Activated CD8-positive, alpha-beta memory T cell treated with anti-CD3 and anti-CD28 coated beads, Interleukin-2, amount 50 U/mL, for 4 hours (primary cell): ENCODE measurements around the gene LRP10.
"Not testable (repeated sequence)": the region's sequence is repeated elsewhere in the genome, so short reads cannot be mapped to it uniquely, and the experiment has no call there.

Experiments used
- DNase-seq: peaks from one replicate; pipeline ENCODE4 v3.0.0-alpha.2; 2020

Gene LRP10, protein sequence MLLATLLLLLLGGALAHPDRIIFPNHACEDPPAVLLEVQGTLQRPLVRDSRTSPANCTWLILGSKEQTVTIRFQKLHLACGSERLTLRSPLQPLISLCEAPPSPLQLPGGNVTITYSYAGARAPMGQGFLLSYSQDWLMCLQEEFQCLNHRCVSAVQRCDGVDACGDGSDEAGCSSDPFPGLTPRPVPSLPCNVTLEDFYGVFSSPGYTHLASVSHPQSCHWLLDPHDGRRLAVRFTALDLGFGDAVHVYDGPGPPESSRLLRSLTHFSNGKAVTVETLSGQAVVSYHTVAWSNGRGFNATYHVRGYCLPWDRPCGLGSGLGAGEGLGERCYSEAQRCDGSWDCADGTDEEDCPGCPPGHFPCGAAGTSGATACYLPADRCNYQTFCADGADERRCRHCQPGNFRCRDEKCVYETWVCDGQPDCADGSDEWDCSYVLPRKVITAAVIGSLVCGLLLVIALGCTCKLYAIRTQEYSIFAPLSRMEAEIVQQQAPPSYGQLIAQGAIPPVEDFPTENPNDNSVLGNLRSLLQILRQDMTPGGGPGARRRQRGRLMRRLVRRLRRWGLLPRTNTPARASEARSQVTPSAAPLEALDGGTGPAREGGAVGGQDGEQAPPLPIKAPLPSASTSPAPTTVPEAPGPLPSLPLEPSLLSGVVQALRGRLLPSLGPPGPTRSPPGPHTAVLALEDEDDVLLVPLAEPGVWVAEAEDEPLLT

DNA sequence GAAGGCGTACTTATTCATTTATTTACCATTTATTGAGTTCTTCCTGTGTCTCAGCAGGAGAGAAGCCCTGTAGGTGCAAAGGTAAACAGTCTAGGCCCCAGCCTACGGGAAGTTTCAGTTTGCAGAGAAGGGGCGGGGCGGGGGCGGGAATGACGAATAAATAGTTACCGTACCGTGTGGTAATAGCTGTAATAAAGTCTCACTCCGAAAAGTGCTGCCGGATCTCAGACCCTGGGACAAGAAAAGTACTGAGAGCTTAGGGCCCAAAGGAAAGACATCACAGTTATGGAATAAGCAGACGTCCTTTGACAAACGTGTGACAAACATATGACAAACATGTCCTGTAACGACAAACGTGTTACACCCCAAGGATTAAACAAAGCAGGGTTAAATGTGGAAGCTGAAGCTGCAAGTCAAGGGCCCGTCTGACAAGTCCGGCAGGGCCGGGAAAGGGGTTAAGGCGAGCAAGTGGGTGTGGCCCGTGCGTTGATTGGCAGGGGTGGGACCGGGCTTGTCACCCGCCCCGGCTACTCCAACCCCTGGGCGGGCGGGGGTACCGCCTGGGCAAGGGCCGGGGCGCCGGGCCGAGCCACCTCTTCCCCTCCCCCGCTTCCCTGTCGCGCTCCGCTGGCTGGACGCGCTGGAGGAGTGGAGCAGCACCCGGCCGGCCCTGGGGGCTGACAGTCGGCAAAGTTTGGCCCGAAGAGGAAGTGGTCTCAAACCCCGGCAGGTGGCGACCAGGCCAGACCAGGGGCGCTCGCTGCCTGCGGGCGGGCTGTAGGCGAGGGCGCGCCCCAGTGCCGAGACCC lies at the start of gene LRP10:
Gene LRP10 (plus strand): TSS at position 517 of the 809 bp plus-strand sequence. CDS start 564 bp downstream, outside the sequence.
- DNase-seq, result peak; percentile 72

DNA sequence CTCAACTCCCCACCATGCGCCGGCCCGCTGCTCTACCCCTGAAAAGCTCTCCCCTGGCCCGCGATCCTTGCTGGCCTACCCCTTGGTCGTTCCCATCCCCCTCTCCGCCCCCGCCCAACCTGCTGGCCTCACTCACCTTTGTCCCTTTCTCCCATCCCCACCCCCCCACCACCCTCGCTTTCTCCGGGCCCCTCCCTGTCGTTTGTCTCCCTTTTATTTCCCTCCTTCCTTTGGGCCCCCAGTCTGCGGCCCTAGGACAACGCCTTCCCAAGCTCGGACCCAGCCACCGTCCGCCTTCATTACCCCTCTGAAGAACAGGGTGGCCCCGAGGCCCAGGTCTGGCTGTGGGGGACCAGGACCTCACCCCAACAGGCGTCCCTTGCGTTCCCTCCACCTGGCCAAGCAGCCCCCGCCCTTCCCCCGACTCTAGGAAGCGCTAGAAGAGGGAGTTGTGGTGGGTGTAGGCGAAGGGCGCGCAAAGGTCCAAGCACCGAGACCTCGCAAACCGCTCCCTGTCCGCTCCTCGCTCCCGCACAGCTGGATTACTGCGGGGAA lies 49.4 kb upstream of the LRP10 start:
- DNase-seq, result no peak

DNA sequence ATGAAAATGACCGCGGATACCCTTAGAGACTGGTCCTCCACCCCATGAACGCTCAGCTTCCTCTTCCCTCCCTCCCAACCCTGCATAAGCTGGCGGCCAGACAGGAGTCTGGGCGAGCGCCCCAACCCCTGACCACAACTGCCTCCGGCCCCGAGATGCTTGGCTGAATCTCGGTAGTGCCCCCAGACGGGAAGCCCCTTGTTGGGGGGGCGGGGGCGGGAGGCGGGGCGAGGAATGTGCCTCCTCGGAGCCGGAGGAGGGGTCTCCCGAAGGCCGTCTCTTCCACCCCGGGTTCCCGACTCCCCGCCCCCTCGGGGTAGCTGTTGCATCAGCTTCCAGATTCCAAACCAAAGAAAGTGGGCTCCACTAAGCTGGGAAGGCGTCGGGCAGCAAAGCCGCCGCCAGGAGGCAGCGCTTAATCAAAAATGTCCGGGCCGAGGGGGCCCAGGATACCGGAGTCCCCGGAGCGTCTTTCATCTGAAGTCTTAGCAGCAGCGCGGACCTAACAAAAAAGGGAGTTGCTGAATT lies 48.9 kb upstream of the LRP10 start:
- peak; percentile 71 for DNase-seq

DNA sequence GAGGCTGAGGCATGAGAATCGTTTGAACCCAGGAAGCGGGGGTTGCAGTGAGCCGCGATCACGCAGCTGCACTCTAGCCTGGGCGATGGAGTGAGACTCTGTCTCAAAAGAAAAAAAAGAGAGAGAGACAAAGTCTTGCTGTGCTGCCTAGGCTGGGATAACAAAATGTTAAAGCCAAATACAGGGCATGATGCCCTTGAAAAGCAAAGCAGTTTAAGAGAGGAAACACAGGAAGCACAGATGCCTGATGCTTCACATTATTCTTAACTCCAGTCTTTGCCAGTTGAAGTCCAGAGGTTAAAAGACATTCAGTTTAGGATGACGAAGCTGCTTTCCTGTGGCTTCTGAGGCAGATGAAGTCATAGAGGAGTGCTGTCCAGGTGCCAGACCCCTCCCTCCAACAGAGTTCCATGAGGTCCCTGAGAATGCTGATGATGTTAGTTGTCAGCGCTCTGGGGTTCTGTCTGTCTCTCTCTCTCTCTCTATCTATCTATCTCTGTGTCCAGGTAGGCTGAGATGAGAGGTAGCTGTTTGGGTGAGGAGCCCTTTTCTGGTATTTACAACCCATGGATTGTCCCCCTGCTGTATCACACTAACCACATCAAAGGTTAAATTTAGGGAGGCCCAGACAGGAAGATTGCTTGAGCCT lies 46.7 kb upstream of the LRP10 start:
- no peak for DNase-seq

DNA sequence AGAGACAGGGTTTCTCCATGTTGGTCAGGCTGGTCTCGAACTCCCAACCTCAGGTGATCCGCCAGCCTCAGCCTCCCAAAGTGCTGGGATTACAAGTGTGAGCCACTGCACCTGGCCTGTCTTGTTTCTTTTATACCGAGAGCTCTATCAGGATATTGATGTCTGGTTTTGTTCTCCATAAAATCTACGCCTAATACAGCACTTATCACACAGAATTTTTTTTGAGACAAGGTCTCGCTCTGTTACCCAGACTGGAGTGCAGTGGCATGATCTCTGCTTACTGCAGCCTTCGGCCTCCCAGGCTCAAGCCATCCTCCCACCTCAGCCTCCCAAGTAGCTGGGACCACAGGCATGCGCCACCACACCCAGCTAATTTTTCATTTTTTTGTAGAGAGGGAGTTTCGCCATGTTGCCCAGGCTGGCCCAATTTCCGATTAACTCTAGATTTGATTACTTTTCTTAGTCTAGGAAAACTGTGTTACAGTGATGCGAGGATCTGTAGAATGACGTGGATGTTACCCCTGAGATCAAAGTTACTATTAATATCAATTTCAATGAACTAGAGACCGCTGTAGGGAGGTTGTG lies 42.4 kb upstream of the LRP10 start:
- DNase-seq, result not testable (repeated sequence)

DNA sequence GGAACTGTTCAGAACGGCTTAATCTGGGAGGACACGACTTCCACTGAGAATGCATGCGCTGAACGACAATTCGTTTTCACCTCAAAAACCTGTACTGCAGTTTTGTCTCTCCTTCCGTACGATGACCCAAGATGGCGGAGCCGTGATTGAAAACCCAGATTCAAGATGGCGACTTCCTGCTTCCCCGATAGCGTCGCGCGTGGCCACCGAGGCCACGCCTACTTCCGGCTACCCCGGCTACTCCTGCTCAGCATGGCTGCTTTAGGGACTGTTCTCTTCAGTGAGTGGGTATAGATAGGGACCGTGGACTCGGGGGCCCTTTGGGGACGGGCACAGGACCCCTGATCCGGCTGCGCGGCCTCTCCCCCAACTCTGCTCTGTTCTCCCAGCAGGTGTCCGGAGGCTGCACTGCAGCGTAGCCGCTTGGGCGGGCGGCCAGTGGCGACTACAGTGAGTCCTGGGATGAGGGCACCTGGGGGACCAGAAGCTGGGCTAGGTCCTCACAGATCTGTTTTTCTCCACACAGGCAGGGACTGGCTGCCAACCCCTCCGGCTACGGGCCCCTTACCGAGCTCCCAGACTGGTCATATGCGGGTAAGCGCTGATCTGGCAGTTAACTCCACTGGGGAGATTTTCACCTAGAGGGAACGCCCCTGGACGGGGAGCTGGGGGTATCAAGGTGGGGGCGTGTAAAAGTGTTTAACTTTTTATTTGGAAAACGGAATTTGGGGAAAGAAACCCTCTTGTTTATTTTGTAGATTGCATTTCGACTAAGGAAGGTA lies 41.7 kb upstream of the LRP10 start, which contains the start of gene MRPL52:
Gene MRPL52 (plus strand): TSS at position 227 of the 782 bp plus-strand sequence. CDS start 26 bp downstream, at position 253.
- peak; percentile 90 for DNase-seq

DNA sequence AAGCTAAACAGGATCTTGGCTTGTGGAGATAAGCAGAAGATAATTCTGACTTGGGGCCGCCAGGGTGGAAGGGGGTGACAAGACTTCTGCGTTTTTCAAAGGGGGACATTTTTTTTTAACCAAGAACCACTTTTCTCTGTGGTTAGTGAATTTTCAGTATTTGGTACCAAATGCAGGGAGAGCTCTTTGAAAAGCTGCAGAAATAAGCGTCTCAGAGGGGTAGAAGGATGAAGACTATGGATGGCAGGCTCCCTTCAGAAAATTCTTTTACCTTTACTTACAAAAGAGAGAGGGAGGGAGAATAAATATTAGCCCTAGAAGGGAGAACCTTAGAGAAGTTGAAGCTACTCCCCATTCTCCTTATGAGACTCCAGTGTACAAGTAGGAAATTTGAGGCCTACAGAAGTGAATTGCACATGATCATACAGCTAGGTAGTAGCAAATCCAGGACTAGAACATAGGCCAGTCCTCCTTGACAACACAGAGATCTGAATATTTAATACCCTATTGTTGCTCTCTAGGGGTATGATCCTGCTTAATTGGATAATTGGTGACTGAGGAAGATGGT lies 41.0 kb upstream of the LRP10 start:
- DNase-seq, result no peak

DNA sequence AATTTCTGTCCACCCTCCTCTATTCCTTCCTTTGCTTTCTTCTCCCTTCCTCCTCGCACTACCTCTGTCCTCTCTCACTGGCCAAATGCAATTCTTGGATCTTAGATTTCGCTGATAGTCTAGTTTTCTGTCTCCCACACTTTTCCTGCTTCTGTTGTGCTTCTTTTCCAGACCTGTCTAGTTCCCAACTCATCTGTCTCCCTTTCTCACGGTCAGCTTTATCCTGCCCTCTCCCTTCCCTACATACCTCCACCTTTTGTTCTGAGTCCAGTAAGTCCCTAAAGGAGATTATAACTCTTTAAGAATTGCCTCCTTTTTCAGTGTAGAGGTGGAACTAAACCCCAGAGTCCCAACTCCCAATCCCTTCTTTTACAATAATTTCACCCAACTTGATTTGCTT lies 36.0 kb upstream of the LRP10 start:
- DNase-seq, result no peak

DNA sequence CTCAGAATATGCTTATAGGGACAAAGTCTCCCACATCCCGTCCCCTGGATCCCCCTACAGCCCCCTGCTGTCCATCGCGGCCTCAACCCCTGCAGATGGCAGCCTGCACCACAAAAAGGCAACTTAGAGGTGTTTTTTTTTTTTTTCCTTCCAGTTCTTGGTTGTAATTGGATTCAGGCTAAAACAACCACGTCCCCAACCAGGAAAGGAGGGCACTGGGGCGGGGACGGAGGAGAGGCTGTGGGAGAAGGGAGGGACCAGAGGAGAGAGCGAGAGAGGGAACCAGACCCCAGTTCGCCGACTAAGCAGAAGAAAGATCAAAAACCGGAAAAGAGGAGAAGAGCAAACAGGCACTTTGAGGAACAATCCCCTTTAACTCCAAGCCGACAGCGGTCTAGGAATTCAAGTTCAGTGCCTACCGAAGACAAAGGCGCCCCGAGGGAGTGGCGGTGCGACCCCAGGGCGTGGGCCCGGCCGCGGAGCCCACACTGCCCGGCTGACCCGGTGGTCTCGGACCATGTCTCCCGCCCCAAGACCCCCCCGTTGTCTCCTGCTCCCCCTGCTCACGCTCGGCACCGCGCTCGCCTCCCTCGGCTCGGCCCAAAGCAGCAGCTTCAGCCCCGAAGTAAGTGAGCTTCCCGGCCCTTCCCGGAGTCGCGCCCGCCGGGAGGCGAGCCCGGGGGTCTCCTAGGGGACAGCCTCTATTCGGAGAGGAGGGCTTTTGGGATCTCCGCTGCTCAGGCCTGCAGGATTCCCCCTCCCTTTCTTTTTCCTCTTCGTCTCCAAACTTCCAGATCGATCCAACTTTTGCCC lies 35.0 kb upstream of the LRP10 start, which contains the start of gene MMP14:
Gene MMP14 (plus strand): TSS at position 285 of the 813 bp plus-strand sequence. CDS start 233 bp downstream, at position 518.
- DNase-seq, result no peak

DNA sequence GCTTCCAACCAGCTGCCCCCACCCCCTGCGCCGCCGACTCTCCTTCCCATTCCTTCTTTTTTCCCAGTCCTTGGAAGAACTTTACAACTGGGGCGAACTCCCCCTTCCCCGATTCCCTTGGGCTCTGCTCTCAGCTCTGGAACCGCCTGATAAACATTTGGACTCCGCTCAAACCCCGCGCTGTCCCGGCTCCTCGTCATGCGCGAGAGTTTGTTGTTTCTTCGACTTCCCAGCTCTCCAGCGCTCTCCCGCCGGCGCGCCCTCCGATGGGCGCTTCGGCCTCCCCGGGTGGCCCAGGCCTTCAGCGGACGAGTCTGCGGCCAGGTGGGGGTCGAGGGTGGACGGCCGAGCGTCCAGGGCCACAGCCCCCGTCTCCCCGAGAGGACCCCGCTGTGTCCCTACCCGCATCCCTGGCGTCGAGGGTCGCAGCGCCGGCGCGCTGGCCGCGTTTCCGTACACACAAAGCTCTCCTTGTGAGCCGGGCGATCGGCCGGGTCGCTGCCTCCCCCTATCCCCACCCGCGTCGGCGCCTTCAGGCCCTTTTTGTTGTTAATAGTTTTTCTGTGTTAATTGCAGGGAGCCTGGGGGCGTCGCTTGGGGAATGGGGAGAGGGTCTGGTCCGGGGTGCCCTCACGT lies 34.3 kb upstream of the LRP10 start:
- DNase-seq, result peak; percentile 29

DNA sequence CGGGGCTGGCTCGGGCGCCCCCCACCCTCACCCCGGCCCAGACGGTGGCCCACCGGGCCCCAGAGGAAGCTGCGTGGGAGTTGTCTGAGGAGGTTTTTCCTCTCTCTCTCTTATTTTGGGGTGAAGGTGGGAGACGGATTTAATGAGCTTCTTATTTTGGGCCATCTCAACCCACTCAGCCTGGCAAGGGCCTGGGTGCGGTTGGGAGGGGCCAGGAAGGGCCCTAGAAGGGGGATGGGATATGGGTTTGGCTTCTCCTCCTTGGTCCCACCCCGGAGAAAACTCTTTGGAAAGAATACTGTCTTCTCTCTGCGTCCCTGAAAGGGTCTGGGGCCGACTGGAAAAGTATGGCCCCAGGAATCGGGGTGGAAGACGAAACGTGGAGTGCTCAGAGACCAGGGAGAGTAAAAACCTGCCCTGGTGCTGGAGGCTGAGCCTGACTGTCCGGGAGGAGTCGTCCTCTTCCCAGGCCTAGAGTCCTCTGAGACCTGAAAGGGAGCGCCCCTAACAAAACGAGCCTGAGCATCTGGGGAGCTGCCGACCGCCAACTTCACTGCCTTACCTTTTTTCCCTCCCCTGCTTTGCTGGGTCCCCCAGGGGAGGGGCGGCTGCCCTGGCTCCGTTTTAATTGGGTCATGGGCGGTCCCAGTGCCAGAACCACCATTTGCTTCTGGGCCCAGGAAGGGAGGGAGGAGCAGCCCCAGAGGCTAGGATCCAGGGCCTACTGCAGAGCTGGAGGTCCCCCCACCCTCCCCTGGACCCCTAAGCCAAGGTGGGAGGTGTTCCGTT lies 33.6 kb upstream of the LRP10 start:
- no peak for DNase-seq

DNA sequence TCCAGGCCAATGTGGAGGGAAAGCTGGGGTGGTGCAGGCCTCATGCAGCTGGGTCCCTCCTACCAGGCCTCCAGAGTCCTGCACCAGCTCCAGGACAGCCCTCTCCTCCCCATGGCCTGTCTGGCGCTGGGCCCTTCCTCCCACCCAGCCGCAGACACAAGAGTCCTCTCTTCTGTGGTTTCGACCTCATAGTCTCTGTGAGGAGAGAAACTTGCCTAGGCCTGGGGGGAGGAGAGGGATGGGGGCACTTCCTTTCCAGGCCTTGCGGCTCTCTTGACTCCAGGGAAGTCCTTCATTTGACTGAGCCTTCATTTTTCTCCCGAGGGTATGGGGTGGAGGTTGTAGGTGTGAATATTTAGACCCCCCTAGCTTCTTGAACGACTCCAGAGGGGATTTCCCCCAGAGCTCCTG lies 32.9 kb upstream of the LRP10 start:
- DNase-seq, result no peak

DNA sequence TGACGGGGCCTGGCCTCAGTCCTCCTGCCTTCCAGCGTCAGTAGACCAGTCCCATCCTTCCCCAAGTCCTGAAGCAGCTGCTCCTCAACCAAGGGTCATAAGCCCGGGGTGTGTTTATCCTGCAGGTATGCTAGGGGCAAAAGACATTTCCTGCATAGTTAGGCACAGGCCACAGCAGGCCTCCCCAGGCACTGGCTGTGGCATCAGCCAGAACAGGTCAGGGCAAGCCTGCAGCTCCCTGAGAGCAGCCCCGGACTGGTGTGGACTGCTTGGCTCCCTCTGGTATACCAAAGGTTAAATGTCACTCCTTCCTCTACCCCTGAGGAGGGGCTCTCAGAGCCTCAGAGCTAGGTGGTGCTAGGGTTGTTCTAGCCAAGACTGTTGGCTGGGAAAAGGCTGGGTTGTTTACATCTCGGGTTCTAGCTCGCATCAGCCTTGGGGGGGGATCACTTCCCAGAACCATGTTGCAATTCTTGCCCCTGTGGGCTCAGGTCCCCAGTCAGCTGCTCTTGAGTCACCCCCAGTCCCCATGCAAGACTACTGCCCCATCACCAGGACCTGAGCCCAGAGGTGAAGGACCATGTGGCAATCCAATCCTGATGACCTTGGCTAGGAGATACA lies 32.3 kb upstream of the LRP10 start:
- DNase-seq, result no peak

DNA sequence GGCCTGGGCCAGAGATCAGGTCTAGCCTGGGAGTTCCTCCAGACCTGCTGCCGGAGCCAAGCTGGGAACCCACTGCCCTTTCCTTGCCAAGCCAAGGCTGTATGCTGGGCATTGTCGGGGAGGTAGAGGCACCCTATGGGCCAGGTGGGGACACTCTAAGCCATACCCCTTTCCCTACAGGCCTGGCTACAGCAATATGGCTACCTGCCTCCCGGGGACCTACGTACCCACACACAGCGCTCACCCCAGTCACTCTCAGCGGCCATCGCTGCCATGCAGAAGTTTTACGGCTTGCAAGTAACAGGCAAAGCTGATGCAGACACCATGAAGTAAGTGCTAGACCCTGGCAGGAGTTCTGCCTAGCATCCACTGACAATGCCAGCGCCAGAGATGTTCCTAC lies 30.2 kb upstream of the LRP10 start:
- no peak for DNase-seq

DNA sequence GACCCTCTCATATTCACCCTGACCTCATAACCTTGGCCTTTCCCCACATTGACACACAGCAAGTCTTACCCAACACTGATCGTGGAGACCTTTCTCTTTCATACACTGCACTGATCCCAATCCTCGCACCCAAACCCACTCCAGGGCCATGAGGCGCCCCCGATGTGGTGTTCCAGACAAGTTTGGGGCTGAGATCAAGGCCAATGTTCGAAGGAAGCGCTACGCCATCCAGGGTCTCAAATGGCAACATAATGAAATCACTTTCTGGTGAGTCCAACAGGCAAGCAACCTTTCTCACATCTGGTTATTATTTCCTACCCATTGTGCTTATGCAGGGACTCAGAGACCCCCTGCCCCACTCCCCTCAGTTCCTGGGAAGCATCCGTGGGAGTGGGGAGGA lies 29.8 kb upstream of the LRP10 start:
- DNase-seq, result no peak

DNA sequence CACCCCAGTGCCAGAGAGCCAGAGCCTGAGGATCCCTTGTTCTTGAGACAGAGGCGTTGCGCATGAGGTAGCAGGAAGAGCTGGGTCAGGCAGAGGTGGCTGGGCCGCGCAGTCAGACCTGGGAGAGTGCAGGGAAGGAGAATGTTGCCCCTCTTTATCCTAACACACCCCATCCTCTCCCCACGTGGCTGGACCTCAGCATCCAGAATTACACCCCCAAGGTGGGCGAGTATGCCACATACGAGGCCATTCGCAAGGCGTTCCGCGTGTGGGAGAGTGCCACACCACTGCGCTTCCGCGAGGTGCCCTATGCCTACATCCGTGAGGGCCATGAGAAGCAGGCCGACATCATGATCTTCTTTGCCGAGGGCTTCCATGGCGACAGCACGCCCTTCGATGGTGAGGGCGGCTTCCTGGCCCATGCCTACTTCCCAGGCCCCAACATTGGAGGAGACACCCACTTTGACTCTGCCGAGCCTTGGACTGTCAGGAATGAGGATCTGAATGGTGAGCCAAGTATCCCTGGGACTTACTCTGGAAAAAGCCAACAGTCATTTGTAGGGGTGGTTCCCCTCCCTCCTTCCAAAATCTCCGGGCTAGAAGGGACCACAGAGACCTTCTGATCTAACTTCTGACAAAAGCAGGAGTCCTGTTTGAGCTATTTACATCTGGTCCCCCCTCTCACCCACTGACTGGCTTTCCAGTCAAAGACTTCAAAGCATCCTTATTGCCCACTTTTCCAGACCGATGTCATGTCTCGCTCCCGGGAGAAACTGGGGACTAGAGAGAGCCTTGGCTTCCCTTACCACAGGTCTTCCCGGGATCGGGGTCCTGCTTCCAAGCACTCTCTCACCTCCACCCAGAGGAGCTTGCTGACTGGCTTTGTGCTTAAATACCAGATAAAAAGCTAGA lies 29.1 kb upstream of the LRP10 start:
- DNase-seq, result no peak
